NOMO-1 (cell line): Measurements from ENCODE around the gene SH3D19.

Experiments
- DNase-seq, 2 experiments: peaks; one replicate each; lab custom pipeline; 2025; ENCODE audit not compliant: unreplicated experiment in 2 of 2; lab: John Stamatoyannopoulos, UW

Gene SH3D19

GRCh38 chr4:151199319-151200190 is 125.8 kb downstream of the SH3D19 start:
- DNase-seq, result no peak

- no peak for DNase-seq
Observed at GRCh38 chr4:151198748-151199147, 126.7 kb downstream of the SH3D19 start.

GRCh38 chr4:151197247-151197646 is 128.2 kb downstream of the SH3D19 start:
- DNase-seq, result no peak

GRCh38 chr4:151195801-151196200 is 129.6 kb downstream of the SH3D19 start:
- DNase-seq, result no peak

- DNase-seq, result no peak
Observed at GRCh38 chr4:151193414-151193813, 132.0 kb downstream of the SH3D19 start.

GRCh38 chr4:151192556-151193235 is 132.7 kb downstream of the SH3D19 start:
- no peak for DNase-seq

- DNase-seq, result no peak
Observed at GRCh38 chr4:151184523-151185458, 140.6 kb downstream of the SH3D19 start.

- no peak for DNase-seq
Observed at GRCh38 chr4:151182455-151182996, 142.9 kb downstream of the SH3D19 start.

GRCh38 chr4:151176685-151177084 is 148.7 kb downstream of the SH3D19 start:
- no peak for DNase-seq

GRCh38 chr4:151175754-151176631 is 149.4 kb downstream of the SH3D19 start:
- DNase-seq, result no peak

GRCh38 chr4:151175233-151175632 is 150.2 kb downstream of the SH3D19 start:
- no peak for DNase-seq

GRCh38 chr4:151174784-151175183 is 150.6 kb downstream of the SH3D19 start:
- DNase-seq, result no peak

GRCh38 chr4:151173871-151174270 is 151.5 kb downstream of the SH3D19 start:
- no peak for DNase-seq

- no peak for DNase-seq
Observed at GRCh38 chr4:151169900-151170299, 155.5 kb downstream of the SH3D19 start.

GRCh38 chr4:151169223-151169622 is 156.2 kb downstream of the SH3D19 start:
- DNase-seq, result no peak

- no peak for DNase-seq
Observed at GRCh38 chr4:151167561-151167960, 157.8 kb downstream of the SH3D19 start.

- DNase-seq, result no peak
Observed at GRCh38 chr4:151166636-151167035, 158.8 kb downstream of the SH3D19 start.

- DNase-seq, result no peak
Observed at GRCh38 chr4:151165205-151166000, 160.0 kb downstream of the SH3D19 start.

- no peak for DNase-seq
Observed at GRCh38 chr4:151163855-151164254, 161.6 kb downstream of the SH3D19 start.
